CD4-positive, alpha-beta T cell treated with Interleukin-4 for 4 hours (primary cell): ENCODE measurements around the gene MGLL.

Experiments
- DNase-seq: peaks from one replicate; pipeline ENCODE4 v3.0.0-alpha.2; 2020

MGLL gene

GRCh38 chr3:127787571-127788365 is 34.5 kb downstream of the MGLL start:
- DNase-seq: no peak

GRCh38 chr3:127787071-127787490 is 35.2 kb downstream of the MGLL start:
- DNase-seq: no peak

DNA sequence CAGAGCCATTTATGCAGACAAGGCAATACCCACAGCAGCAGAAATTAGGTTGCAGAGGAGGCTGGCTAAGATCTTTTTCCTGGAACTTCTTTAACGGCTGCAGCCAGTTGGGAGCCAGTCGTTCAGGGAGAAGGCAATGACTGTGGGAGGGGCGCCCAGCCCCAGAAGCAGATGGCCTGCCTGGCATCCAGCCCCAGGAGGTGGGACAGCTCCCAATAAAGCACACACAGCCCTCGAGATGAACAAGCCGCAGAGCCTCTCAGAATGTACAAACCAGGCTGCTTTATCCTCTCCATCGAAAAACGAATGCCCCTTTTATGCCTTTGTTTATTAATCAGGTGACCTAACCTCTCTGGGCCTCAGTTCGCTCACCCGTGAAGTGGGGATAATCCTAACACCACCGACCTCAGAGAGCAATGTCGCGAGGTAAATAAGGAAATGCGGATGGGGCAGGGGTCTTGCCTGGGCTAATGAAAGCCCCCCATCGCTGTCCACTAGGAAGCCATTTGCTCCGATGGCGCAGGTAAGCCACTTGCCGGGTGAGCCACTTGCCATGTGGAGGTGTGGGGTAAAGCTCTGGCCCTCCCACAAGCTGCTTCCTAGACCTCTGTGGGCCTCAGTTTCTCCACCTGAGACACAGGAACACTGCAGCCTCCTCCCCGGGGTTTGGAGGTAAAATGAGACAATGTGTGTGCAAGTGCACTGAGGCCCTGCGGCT is 35.8 kb downstream of the MGLL start:
- no peak for DNase-seq

- no peak for DNase-seq
These were observed 36.5 kb downstream of the MGLL start for GRCh38 chr3:127785711-127786265.

DNA sequence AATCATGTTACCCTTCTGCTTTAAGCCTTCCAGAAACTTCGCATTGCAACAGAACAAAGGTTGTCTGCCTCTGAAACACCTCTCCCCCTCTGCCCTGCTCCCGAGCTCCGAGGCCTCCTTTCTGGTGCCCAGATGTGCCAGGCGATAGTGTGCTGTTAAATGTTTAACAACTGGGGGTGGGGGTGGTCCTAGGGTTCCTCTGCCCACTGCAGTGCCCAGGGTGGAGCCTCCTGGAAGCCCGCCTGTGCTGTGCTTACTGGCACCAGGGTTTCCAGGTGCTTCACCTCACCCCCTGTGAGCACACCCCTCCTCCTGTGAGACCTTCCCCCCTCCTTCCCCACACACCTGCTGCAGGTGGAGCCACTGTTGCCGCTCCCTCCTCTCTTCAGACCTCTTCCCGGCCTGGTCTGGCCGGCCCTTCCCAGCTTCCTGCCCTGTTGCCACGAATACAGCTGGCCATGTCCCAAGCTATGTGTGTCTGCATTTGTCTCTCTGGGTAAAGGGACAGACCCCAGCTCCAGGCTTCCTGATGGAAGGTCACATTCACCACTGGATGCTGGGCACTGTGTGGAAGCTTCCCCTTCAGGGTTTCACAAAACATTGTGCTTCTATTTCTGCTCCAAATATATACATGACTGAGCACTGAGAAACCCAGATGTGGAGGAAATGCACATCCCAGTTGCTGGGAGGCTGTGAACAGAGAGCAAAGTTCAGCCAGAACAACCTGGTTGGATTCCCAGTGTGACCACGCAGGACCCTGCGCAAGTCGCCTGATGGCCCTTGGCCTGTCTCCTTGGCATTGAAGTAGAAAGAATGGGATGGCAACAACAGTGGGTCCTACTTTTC is 37.2 kb downstream of the MGLL start:
- DNase-seq: no peak

DNA sequence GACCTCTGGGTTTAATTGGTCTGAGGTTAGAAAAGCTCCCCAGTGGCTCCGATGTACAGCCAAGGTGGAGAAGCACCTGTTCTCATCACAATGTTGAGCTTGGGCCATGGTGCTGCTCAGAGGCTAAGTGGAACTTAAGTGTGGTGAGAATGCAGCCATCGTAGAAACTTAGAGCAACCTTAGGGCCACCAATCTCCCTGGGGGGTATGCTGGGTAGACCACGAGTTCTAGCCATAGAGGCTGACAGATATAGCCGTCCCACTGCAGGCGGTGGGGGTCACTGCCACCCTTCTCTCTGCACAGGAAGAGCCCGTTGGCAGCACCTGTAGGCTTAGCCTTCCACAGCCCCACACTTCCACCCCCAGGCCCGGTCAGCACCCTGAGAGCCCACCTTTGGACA is 38.0 kb downstream of the MGLL start:
- no peak for DNase-seq

- no peak for DNase-seq
These were observed 38.6 kb downstream of the MGLL start for GRCh38 chr3:127783642-127784160.

- DNase-seq: no peak
These were observed 39.1 kb downstream of the MGLL start for GRCh38 chr3:127783166-127783565.

DNA sequence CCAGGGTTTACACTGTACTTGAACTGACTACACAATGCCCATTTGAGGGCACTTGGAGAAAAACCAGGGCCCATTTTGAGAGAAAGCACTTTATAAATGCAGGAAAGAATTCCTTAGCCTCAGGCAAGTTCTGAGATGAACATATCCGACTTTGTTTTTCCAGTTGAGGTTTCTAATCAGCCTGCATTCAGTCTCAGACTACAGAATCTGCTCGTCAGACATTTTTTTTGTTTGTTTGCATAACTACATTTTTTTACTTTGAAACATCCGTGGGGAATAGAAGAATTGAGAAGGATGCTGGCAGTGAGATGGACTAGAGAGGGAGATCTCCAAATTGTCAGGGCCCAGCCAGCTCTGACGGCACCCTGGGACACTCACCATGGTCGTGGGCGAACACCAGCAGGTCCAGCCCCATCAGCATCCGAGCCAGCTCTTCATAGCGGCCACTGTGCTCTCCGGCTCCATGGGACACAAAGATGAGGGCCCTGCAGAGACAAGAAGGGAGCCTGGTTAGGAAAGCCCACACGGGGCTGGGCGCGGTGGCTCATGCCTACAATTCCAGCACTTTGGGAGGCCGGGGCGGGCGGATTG is 40.8 kb downstream of the MGLL start:
- no peak for DNase-seq

DNA sequence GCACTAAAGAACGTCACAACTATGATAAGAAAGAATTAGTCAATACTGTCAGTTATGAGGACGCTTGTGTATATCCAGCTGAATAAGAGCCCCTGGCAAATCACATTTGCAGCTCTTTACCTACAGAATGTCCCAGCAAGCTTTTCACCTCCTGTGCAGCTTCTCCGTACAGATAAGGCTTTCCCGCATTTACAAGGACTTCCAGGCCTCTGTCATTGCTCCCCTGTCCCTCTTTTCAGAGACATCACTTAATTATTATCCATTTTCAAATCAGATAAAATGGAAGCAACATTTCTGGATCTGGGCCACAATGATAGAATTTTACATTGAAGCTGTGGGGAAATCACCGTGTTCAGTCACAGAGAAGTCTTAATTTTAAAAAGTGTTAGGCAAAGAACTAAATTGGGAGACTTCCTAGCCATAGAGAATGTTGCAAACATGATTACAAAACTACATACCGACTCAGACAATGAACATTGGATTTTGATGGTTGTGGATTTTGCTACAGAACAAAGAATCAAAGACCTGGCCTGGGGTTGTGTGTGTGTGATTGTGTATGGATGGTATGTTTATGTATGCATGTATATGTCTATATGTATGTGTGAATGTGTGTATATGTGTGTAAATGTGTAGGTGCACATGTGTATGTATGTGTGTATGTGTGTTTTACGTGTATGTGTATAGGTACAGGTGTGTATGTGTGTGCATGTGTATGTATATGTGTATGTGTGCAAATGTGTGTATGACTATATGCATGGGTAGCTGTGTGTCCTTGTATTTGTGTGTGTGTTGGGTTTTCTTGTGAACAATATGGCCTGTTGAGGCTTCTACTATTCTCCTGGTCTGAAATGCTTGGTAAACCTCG is 41.5 kb downstream of the MGLL start:
- no peak for DNase-seq

DNA sequence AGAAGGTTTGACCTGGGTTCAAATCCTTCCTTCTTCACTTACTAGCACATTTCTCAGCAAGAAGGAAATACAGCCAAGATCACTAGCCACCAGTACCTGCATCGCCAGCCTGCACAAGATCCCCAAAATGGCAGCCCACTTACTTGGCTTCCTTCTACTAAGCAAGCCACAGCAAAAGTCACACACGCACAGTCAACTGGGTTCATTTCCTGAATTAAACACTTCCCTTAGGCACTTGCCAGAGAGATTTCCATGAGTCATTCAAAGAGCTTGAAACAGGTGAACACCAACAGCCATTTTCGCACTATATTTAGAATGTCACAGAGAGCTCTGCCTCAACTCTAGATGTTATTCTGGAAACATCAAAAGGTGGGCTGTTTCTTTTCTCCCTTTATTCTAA is 42.6 kb downstream of the MGLL start:
- no peak for DNase-seq

GRCh38 chr3:127777921-127778656 is 44.2 kb downstream of the MGLL start:
- no peak for DNase-seq

GRCh38 chr3:127777332-127777731 is 45.0 kb downstream of the MGLL start:
- no peak for DNase-seq

DNA sequence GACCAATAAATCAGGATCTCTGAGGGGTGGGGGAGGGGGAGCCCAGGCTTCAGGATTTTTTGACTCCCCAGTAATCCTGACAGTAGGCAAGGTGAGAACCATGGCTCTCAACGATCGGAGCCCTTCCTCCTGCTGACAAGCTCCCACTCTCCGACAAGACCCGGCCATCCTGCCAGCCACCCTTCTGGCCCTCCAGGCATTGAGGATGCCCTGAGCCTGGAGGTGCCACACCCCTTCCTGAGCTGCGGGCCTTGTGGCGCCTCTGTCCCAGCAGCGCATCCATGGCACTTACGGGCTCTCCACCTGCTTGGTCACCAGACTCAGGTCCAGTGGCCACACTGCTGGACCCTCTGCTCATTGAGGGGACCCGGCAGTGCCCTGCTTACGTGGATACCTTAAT is 46.0 kb downstream of the MGLL start:
- no peak for DNase-seq

GRCh38 chr3:127775398-127776109 is 46.8 kb downstream of the MGLL start:
- DNase-seq: no peak

DNA sequence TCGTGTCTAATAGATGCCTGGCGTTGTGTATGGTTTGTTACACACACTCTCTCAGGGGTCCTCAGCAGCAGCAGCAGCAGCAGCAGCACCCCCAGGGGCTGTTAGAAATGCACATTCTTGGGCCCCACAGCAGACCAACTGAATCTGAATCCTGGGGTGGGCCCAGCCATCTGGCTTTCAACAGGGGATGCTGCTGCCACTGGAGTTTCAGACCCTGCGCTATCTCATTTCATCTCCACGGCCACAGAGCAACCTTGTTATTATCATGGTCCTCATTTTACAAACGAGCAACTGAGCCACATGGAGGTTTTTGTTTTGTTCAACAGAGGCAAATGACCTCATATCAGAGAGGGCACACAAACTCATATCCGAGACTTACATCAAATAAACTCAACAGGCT is 47.7 kb downstream of the MGLL start:
- no peak for DNase-seq

- DNase-seq: no peak
These were observed 48.4 kb downstream of the MGLL start for GRCh38 chr3:127773752-127774395.

DNA sequence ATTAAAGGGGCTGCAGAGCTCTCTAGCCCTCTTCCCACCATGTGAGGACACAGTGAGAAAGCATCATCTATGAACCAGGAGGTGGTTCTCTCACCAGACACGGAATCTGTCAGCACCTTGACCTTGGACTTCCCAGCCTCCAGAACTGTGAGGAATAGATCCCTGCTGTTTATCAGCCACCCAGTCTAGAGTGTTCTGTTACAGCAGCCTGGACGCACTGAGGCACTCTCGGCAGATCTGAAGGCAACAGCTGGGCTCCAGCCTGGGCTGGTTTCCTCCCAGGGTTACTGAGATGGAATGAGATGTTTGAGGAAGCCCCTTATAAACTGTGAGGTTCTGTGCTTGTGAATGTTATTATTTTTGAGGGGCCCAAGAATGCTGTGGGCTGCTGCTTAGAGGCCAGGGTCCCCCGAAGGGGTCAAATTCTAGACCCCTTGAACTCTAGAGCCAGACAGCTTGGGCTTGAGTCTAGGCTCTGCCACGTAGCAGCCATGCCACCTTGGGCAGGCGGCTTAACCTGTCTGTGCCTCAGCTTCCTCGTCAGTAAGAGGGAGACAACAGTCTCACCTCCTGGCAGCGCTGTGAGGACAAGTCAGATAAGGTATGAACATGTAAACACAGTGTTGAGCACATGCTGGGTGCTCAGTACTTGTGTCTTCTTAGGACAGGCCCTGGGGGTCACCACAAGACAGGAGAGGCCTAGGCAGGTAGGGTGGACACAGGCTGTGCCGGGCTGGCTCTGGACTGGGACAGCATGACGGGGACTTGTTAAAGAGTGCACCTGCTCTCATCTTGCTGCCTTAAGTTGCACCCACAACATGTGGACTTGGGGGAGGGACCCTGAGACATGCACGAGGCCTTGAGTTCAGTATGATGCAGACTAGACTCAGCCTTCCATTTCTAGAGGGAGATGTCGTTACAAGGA is 49.2 kb downstream of the MGLL start:
- DNase-seq: no peak
